BLaER1 (cell line): ENCODE data around the gene FBXO2.

ENCODE experiments used
- H3K27ac ChIP-seq: shearing (Covaris generic); formaldehyde crosslinking; 2 replicates; pipeline ENCODE4 v1.8.1; 2022
- H3K27me3 ChIP-seq: shearing (Covaris generic); formaldehyde crosslinking; 2 replicates; pipeline ENCODE4 v1.8.1; 2022
- H3K36me3 ChIP-seq: shearing (Covaris generic); formaldehyde crosslinking; 2 replicates; pipeline ENCODE4 v1.8.1; 2022
- H3K4me1 ChIP-seq: shearing (Covaris generic); formaldehyde crosslinking; 2 replicates; pipeline ENCODE4 v1.8.1; 2022
- H3K4me2 ChIP-seq: shearing (Covaris generic); formaldehyde crosslinking; 2 replicates; pipeline ENCODE4 v1.8.1; 2022
- H3K4me3 ChIP-seq: shearing (Covaris generic); formaldehyde crosslinking; 2 replicates; pipeline ENCODE4 v1.8.1; 2022
- H3K9ac ChIP-seq: shearing (Covaris generic); formaldehyde crosslinking; 2 replicates; pipeline ENCODE4 v1.8.1; 2022
- H3K9me3 ChIP-seq: shearing (Covaris generic); formaldehyde crosslinking; 2 replicates; pipeline ENCODE4 v1.8.1; 2022
- H4K20me1 ChIP-seq: shearing (Covaris generic); formaldehyde crosslinking; 2 replicates; pipeline ENCODE4 v1.8.1; 2022
- Cebpa-rat ChIP-seq: shearing (Covaris generic); IDR thresholded peaks from 2 replicates; pipeline ENCODE4 v1.8.1; 2022

FBXO2 gene, protein sequence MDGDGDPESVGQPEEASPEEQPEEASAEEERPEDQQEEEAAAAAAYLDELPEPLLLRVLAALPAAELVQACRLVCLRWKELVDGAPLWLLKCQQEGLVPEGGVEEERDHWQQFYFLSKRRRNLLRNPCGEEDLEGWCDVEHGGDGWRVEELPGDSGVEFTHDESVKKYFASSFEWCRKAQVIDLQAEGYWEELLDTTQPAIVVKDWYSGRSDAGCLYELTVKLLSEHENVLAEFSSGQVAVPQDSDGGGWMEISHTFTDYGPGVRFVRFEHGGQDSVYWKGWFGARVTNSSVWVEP

DNA sequence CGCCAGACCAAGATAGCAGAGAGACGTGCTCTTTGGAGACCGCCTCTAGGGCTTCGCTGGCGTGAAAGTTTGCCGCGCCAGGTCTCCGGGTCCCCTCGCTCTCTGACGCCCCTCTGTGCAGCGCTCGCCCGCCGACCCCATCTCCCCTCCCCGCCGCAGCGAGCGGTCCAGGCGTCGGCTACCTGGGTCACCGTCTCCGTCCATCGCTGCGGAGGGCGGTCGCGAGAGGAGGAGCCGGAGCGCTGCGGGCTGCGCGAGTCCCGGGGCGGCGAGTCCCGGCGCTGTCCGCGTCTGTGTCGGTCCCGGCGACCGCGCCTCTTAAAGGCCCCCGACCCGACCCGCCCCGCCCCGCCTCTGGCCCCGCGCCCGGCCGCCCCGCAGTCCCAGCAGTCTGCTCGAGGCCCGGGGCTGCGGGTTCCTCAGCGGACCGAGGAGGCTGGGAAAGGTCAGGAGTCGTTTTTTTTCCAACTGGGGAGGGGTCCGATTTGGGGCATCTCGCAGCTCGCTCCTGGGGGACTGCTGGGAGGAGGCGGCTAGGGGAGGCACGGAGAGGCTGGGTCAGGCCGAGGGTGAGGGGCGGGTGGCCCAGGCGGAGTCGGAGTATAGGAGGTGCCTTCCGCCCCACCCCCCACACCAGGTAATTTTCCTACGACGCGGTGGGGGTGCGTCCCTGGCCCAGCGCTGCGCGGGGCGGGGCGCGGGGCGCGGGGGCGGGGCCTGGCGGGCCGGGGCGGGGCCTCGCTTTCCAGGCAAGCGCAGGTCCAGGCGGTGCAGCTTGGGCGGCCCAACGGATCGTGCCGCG lies at the start of gene FBXO2, which contains the start of gene FBXO44:
Gene FBXO2 (minus strand): TSS at position 293 of the 802 bp plus-strand sequence. CDS start 89 bp downstream, at position 204.
Gene FBXO44 (plus strand): TSS at position 741 of the 802 bp plus-strand sequence. CDS start 959 bp downstream, outside the sequence.
- Histone ChIP-seq H3K27ac (no peak within 1 kb of the TSS), H3K4me1 (peaks cover 53% of the 10 kb centered on the region), H3K4me3 (peak within 1 kb of the TSS; percentile 67), H3K4me2 (peak within 1 kb of the TSS; percentile 97), H3K36me3 (peaks cover 21% of the 10 kb centered on the region; the same call in 1 of the 2 replicates), H3K9me3 (no peaks in the 10 kb centered on the region), H3K9ac (peak within 1 kb of the TSS; percentile 61), H4K20me1 (peaks cover 9% of the 10 kb centered on the region), H3K27me3 (peaks cover 44% of the 10 kb centered on the region)
- no peak for TF ChIP-seq Cebpa-rat

DNA sequence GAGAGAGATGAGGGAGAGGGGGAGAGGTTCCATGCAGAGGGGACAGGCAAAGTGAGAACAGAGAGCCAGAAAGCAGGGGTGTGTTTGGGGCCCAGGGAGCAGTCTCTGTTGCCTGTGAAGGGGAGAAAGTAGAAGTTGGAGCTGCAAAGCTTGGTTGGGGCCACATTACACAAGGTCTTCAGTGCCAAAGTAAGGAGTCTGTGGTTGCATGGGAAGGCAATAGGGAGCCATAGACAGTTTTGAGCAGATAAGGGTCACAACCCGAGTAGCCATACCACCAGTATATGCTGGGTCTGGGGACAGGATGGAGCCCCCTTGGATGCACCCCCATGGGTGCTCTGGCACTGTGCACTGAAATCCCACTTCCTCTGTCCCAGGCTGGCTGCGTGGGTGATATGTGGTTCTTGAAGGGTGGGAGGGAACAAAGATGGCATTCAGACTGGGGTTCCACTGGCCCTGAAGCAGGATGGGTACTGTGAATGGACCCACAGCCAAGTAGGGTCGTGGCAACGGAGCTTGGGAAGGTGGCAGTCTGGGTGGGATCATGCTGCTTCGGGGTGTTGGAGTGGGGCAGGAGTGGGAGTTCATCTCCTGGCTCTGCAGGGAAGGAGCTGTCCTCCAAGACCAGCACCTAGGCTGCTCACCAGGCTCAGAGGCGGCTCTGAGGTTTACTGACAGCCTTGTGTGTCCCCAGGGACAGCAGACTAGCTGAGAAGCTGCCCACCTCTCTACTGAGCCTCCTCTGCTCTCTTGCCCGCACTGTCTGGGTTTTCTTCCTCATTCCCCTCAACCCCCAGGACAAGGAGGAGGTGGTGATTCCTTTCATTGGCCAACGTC lies 49.3 kb upstream of the FBXO2 start:
- Histone ChIP-seq H4K20me1 (peaks cover 98% of the 10 kb centered on the region), H3K27ac (peak overlapping the region; percentile 51), H3K4me3 (no peak overlapping the region), H3K9me3 (no peaks in the 10 kb centered on the region), H3K9ac (peak overlapping the region; percentile 48; the same call in 1 of the 2 replicates), H3K4me2 (peak overlapping the region; percentile 97), H3K36me3 (peaks cover 33% of the 10 kb centered on the region), H3K4me1 (peaks cover 100% of the 10 kb centered on the region), H3K27me3 (no peaks in the 10 kb centered on the region)
- TF ChIP-seq Cebpa-rat = no peak

DNA sequence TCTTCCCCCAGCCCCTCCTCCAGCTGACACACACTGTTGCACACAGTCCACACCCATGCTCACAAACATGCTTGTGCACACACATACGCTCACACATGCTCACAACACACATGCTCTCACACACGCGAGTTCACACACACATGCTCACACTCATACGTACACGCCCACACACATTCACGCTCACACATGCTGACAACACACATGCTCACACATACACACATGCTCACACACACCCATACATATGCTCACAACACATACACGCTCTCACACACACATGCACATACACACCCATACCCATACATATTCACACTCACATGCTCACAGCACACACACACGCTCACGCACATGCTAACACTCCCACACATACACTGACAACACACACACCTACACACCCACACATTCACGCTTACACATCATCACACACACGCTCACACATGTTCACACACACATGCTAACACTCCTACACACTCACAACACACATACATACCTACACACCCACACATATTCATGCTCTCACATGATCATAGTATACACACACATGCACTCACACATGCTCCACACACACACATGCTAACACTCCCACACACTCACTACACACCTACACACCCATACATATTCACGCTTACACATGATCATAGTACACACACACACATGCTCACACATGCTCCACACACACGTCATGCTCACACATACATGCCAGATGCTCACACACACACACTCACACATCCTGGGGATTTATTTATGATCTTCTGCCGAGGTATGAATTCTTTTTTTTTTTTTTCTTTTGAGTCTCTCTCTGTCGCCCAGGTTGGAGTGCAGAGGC lies 48.0 kb upstream of the FBXO2 start:
- H3K4me1 ChIP-seq = peaks cover 100% of the 10 kb centered on the region

DNA sequence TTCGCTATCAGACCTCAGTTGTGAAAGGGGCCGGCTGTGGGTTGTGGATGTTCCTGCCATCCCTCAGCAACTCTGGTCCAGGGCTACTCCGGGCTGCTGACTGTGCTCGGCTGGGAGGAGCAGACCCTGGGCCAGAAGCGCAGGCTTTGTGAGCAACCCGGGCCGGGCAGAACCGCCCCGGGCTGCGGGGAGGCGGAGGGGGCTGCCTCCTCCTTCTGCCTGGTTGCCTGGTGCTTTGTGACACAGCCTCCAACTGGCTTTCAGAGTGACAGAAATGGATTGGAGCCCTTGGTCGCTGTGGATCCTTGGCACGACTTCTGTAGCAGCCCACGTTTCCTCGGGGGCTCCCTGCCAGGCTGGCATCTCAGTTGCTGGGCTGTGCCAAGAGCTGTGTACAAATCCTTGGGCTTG lies 47.3 kb upstream of the FBXO2 start:
- peak overlapping the region; percentile 51; the same call in 1 of the 2 replicates for H3K27ac ChIP-seq
- H4K20me1 ChIP-seq = peaks cover 100% of the 10 kb centered on the region
- no peak for TF ChIP-seq Cebpa-rat

More for the DNA sequence above, 48.0 kb upstream of the FBXO2 start:
- Histone ChIP-seq H3K9ac (no peak overlapping the region), H3K4me2 (peak overlapping the region; percentile 97), H3K4me3 (no peak overlapping the region), H3K27me3 (no peaks in the 10 kb centered on the region), H3K36me3 (peaks cover 25% of the 10 kb centered on the region), H3K27ac (0 out of 2 replicates have a peak overlapping the region, but pooled peaks have one; percentile 51), H4K20me1 (peaks cover 98% of the 10 kb centered on the region), H3K9me3 (no peaks in the 10 kb centered on the region)
- TF ChIP-seq Cebpa-rat = no peak

DNA sequence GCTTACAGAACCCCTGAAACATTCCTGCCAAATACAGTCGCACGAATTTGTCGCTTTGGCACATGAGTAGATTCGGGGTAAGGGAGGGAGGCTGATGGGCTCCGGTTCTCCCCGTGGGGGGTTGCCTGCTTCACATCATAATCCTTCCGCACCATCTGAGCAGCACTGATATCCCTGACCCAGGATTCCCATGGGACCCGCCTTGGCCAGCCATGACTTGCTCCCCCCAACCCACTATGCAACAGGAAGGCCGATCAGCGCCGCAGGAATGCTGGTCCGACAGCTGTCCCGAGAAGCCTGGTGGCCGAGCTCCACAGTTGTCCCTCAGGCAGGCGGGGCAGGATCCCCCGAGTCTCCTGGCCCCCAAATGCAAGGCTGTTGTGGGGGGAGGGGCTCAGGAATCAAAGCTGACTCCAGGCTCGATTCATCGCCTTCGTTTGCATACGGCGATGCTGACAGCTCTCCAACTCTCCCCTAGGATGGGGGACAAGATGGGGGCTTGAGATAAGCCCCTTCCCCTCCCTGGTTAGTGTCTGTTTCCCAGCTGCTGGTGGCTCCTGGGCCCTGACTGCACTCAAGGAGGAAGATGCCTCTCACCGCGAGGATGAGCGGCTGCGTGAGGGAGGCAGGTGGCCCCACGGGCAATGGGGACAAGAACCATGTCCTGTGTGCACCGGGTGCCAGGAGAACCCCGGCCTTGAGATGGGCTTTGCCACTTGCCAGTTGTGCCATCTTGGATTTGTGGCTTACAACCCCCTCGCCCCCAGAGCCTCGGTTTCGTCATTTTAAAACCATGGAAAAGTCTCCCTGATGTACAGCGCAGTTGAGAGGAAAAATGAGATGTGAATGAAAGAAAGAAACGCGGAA lies 46.6 kb upstream of the FBXO2 start:
- H3K27ac ChIP-seq = peak overlapping the region; percentile 45
- TF ChIP-seq Cebpa-rat = no peak
- no peaks in the 10 kb centered on the region for H3K9me3 ChIP-seq
- H3K4me3 ChIP-seq = peak overlapping the region; percentile 54
- H3K9ac ChIP-seq = peak overlapping the region; percentile 53; the same call in 1 of the 2 replicates
- peaks cover 100% of the 10 kb centered on the region for H4K20me1 ChIP-seq
- H3K4me1 ChIP-seq = peaks cover 100% of the 10 kb centered on the region
- H3K27me3 ChIP-seq = no peaks in the 10 kb centered on the region
- peak overlapping the region; percentile 97 for H3K4me2 ChIP-seq
- peaks cover 24% of the 10 kb centered on the region for H3K36me3 ChIP-seq

More for the DNA sequence above, 47.3 kb upstream of the FBXO2 start:
- Histone ChIP-seq H3K4me3 (no peak overlapping the region; the same call in 1 of the 2 replicates), H3K9ac (peak overlapping the region; percentile 53; the same call in 1 of the 2 replicates), H3K4me2 (peak overlapping the region; percentile 97), H3K36me3 (peaks cover 24% of the 10 kb centered on the region), H3K4me1 (peaks cover 100% of the 10 kb centered on the region), H3K27me3 (no peaks in the 10 kb centered on the region), H3K9me3 (no peaks in the 10 kb centered on the region)

DNA sequence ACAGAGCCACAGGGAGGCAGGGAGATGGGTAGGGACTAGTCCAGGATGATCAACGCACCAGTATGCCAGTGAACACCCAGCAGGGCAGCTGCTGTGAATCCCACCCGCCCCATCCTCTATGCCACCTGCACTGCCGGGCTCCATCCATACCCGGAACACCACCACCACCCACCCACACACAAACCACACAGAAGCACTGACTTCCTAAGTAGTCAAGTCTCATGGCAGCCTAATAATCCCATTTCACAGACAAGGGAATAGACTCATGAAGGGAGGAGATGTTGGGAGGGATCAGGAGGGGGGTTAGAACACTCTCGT lies 43.6 kb upstream of the FBXO2 start:
- peaks cover 100% of the 10 kb centered on the region for H4K20me1 ChIP-seq

DNA sequence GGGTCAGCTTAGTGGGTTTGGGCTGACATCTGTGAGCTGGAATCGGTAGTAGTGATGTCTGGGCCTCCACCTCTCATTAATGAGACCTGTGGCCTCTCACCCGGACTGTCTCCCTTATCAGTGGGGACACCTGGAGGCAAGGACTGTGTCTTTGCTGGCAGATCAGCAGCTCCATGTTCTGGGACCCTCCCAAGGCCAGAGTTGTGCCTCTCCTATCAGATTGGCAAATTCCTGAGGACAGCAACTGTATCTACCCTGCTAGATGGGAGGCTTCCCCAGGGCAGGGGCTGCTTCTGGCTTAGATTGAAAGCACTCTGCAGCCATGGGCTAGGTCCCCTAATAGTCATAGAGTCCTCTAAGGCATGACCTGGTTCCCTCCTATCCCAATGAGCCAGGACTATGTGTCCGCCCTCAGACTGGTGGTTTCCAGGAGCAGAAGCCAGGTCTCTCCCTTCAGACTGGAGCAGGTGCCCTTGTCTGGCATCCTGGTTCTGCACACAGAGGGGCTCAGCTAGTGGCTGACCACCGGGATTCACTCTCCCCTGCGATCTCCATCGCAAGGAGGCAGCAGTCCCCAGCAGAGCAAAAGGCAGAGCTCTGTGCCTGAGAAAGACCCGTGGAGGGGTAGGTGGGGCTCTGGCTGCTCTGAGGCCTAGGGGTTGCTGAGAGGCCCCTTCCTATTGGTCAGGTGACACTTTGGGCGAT lies 43.1 kb upstream of the FBXO2 start:
- H3K9me3 ChIP-seq = no peaks in the 10 kb centered on the region
- H4K20me1 ChIP-seq = peaks cover 100% of the 10 kb centered on the region
- no peak for TF ChIP-seq Cebpa-rat
- H3K4me2 ChIP-seq = peak overlapping the region; percentile 97
- H3K9ac ChIP-seq = peak overlapping the region; percentile 32; the same call in 1 of the 2 replicates
- peaks cover 30% of the 10 kb centered on the region for H3K36me3 ChIP-seq
- no peak overlapping the region for H3K4me3 ChIP-seq
- H3K27ac ChIP-seq = no peak overlapping the region
- peaks cover 100% of the 10 kb centered on the region for H3K4me1 ChIP-seq
- no peaks in the 10 kb centered on the region for H3K27me3 ChIP-seq

More for the DNA sequence above, 43.6 kb upstream of the FBXO2 start:
- Histone ChIP-seq H3K27me3 (no peaks in the 10 kb centered on the region), H3K9ac (0 out of 2 replicates have a peak overlapping the region, but pooled peaks have one; percentile 32), H3K9me3 (no peaks in the 10 kb centered on the region), H3K4me1 (peaks cover 100% of the 10 kb centered on the region), H3K4me3 (no peak overlapping the region), H3K36me3 (peaks cover 35% of the 10 kb centered on the region), H3K4me2 (peak overlapping the region; percentile 97), H3K27ac (peak overlapping the region; percentile 7; the same call in 1 of the 2 replicates)
- no peak for TF ChIP-seq Cebpa-rat
